ENCODE measurements around the gene RNF121.

The RNF121 gene

GRCh38 chr11:72015511-72016061, 86.7 kb downstream of the RNF121 start:
- Histone ChIP-seq H3K4me2 (ENCODE audit: low read depth, low read length, poor library complexity, severe bottlenecking) (no peak overlapping the region), H3K9me3 (ENCODE audit: insufficient read depth, low read depth, low read length) (no peaks in the 10 kb centered on the region), H3K4me1 (ENCODE audit: insufficient read depth, low read length, poor library complexity, severe bottlenecking) (no peaks in the 10 kb centered on the region), H3K36me3 (ENCODE audit: insufficient read depth, low read length) (peaks cover 100% of the 10 kb centered on the region), H2AFZ (ENCODE audit: low read length) (no peak overlapping the region), H3K79me2 (ENCODE audit: insufficient read depth, low read length) (no peaks in the 10 kb centered on the region), H3F3A (ENCODE audit: low read depth) (no peaks in the 10 kb centered on the region), H3K27me3 (ENCODE audit: insufficient read depth, low read length, poor library complexity, severe bottlenecking) (no peaks in the 10 kb centered on the region), H3K9me2 (replicated peaks; ENCODE audit: low read depth, low read length) (no peaks in the 10 kb centered on the region), H3K9ac (ENCODE audit: low read depth, low read length, poor library complexity, severe bottlenecking) (no peak overlapping the region), H4K20me1 (ENCODE audit: insufficient read depth, low read length, poor library complexity, severe bottlenecking) (no peaks in the 10 kb centered on the region), H3K4me3 (ENCODE audit: low read length, poor library complexity, severe bottlenecking) (no peak overlapping the region)
- TF ChIP-seq EZH2phosphoT487 (IDR thresholded peaks at IDR 0.05; ENCODE audit: borderline replicate concordance) (no peak), CTCF (conservative IDR thresholded peaks at IDR 0.05; ENCODE audit: low read length) (peak; percentile 29; the same call in 1 of the 2 replicates)

- H3K4me2 ChIP-seq (ENCODE audit: low read depth, low read length, poor library complexity, severe bottlenecking): no peak overlapping the region
- H3K4me1 ChIP-seq (ENCODE audit: insufficient read depth, low read length, poor library complexity, severe bottlenecking): no peaks in the 10 kb centered on the region
- no peaks in the 10 kb centered on the region for H4K20me1 ChIP-seq (ENCODE audit: insufficient read depth, low read length, poor library complexity, severe bottlenecking)
- no peak overlapping the region for H3K4me3 ChIP-seq (ENCODE audit: low read length, poor library complexity, severe bottlenecking)
- H2AFZ ChIP-seq (ENCODE audit: low read length): no peak overlapping the region
- no peaks in the 10 kb centered on the region for H3K9me3 ChIP-seq (ENCODE audit: insufficient read depth, low read depth, low read length)
- H3K9ac ChIP-seq (ENCODE audit: low read depth, low read length, poor library complexity, severe bottlenecking): no peak overlapping the region
- no peaks in the 10 kb centered on the region for H3K9me2 ChIP-seq (replicated peaks; ENCODE audit: low read depth, low read length)
- H3K36me3 ChIP-seq (ENCODE audit: insufficient read depth, low read length): peaks cover 98% of the 10 kb centered on the region
- no peaks in the 10 kb centered on the region for H3K27me3 ChIP-seq (ENCODE audit: insufficient read depth, low read length, poor library complexity, severe bottlenecking)
- no peaks in the 10 kb centered on the region for H3K79me2 ChIP-seq (ENCODE audit: insufficient read depth, low read length)
- H3F3A ChIP-seq (ENCODE audit: low read depth): no peaks in the 10 kb centered on the region
- no peak for TF ChIP-seq EZH2phosphoT487 (IDR thresholded peaks at IDR 0.05; ENCODE audit: borderline replicate concordance)
- TF ChIP-seq CTCF (conservative IDR thresholded peaks at IDR 0.05; ENCODE audit: low read length): no peak
Observed at GRCh38 chr11:72018171-72018570, 89.3 kb downstream of the RNF121 start.

GRCh38 chr11:72023335-72023734, 94.5 kb downstream of the RNF121 start:
- peaks cover 96% of the 10 kb centered on the region for H3K36me3 ChIP-seq (ENCODE audit: insufficient read depth, low read length)
- H3F3A ChIP-seq (ENCODE audit: low read depth): no peaks in the 10 kb centered on the region
- H3K4me3 ChIP-seq (ENCODE audit: low read length, poor library complexity, severe bottlenecking): no peak overlapping the region
- H3K9ac ChIP-seq (ENCODE audit: low read depth, low read length, poor library complexity, severe bottlenecking): no peak overlapping the region
- no peak overlapping the region for H2AFZ ChIP-seq (ENCODE audit: low read length)
- peaks cover 15% of the 10 kb centered on the region for H4K20me1 ChIP-seq (ENCODE audit: insufficient read depth, low read length, poor library complexity, severe bottlenecking)
- peaks cover 28% of the 10 kb centered on the region for H3K79me2 ChIP-seq (ENCODE audit: insufficient read depth, low read length)
- no peaks in the 10 kb centered on the region for H3K9me2 ChIP-seq (replicated peaks; ENCODE audit: low read depth, low read length)
- H3K4me1 ChIP-seq (ENCODE audit: insufficient read depth, low read length, poor library complexity, severe bottlenecking): no peaks in the 10 kb centered on the region
- no peaks in the 10 kb centered on the region for H3K27me3 ChIP-seq (ENCODE audit: insufficient read depth, low read length, poor library complexity, severe bottlenecking)
- H3K4me2 ChIP-seq (ENCODE audit: low read depth, low read length, poor library complexity, severe bottlenecking): no peak overlapping the region
- no peak for TF ChIP-seq CTCF (conservative IDR thresholded peaks at IDR 0.05; ENCODE audit: low read length)
- no peak for TF ChIP-seq EZH2phosphoT487 (IDR thresholded peaks at IDR 0.05; ENCODE audit: borderline replicate concordance)
- no peaks in the 10 kb centered on the region for H3K9me3 ChIP-seq (ENCODE audit: insufficient read depth, low read depth, low read length)
